ENCODE results near the gene FTO.

Gene FTO

DNA sequence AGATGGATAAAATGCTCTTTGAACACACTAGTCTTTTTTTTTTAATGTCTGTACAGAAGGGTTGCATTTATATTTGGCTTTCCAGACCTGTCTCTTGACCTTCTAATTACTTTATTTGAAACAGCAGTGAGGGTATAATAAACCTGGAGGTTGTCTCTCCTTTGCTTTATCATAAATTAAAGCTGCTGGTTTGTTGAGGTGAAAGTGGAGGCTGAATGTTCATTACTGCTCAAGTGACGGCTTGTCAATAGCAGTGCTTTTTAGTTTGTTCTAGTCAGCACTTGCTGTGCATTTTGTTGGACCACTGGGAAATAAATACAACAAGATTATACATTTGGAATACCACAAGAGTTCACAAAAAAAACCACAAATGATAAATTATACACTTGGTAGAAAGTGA lies 318.4 kb downstream of the FTO start:
- no peak overlapping the region for H3K4me3 ChIP-seq (ENCODE audit: low read depth, low read length)
- TF ChIP-seq, protein P1, sequence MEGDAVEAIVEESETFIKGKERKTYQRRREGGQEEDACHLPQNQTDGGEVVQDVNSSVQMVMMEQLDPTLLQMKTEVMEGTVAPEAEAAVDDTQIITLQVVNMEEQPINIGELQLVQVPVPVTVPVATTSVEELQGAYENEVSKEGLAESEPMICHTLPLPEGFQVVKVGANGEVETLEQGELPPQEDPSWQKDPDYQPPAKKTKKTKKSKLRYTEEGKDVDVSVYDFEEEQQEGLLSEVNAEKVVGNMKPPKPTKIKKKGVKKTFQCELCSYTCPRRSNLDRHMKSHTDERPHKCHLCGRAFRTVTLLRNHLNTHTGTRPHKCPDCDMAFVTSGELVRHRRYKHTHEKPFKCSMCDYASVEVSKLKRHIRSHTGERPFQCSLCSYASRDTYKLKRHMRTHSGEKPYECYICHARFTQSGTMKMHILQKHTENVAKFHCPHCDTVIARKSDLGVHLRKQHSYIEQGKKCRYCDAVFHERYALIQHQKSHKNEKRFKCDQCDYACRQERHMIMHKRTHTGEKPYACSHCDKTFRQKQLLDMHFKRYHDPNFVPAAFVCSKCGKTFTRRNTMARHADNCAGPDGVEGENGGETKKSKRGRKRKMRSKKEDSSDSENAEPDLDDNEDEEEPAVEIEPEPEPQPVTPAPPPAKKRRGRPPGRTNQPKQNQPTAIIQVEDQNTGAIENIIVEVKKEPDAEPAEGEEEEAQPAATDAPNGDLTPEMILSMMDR (IDR thresholded peaks at IDR 0.05; ENCODE audit: borderline replicate concordance, insufficient read depth, low read depth, low read length) = no peak

DNA sequence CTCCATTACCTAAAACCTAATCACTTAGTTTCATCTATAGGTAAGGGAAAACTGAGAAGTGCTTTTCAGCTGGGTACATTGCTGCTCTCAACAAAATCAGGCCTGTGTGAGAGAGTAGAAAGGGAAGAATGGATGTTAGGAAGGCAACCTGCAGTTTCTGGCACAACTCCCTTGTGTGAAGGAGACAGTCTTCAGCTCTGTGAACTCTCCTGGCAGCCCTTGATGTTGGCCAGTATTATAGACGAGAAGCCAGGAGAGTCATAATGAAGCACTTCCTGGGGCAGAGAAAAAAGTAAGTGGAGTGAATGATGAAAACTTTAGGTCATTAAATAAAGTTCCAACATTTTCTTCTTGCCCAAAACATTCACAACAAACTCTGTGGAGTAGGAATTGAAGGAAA lies 322.5 kb downstream of the FTO start:
- TF ChIP-seq, protein P1 (IDR thresholded peaks at IDR 0.05; ENCODE audit: borderline replicate concordance, insufficient read depth, low read depth, low read length) = no peak
- H3K4me3 ChIP-seq (ENCODE audit: low read depth, low read length) = no peak overlapping the region

DNA sequence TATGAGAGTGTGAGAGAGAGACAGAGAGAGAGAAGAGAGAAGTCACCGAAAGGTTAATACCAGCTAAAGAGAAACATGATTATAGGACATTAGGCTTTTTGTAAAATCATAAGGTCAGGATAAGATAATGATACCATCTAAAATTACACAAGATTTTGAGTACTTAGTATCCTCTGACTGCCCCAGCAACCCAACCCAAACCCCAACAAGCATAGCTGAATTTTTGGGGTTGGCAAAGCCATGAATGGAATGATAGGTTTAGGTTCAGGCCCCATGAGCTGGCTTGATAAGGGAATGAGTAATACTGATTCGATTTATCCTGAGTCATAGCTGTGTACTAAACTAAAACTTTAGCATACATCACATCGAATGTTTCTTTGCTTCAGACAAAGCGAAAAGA lies 323.1 kb downstream of the FTO start:
- no peak overlapping the region for H3K4me3 ChIP-seq (ENCODE audit: low read depth, low read length)
- TF ChIP-seq, protein P1 (IDR thresholded peaks at IDR 0.05; ENCODE audit: borderline replicate concordance, insufficient read depth, low read depth, low read length) = no peak

DNA sequence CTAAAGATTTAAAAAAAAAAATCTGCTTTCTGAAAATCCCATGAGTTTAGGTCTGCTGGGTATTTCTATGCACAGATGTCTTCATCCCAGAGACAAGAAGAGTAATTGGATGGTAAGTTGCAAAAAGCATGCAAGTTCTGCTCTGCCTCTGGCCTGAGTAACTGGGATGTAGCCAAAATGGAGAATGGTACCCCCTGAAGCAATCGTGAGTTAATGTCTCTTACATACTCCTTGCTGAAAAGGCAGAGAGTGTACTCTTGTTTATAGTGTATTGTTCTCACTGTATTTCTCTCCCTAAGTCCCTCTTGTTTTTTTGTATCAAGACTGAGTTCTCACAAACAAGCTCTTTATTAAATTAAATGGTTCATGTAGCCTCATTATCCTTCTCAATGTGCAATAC lies 323.6 kb downstream of the FTO start:
- no peak overlapping the region for H3K4me3 ChIP-seq (ENCODE audit: low read depth, low read length)
- TF ChIP-seq, protein P1 (IDR thresholded peaks at IDR 0.05; ENCODE audit: borderline replicate concordance, insufficient read depth, low read depth, low read length) = no peak

DNA sequence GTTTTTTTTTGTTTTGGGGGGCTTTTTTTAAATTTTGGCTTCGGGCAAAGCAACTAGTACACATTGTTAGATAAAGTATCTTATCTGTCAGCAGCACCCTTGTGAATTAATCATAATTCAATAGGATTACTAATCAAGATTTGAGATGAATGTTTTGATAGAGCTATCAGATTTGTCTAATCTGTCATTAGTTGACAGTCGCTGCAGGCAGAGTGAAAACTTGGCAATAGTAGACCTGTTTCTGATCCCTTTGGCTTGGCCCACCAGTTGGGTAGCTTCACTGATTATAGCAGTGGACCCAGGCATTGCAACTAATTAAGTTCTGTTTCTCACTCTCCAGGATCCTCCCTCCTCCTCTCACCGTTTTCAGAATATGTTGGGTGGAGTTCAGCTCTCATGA lies 324.0 kb downstream of the FTO start:
- H3K4me3 ChIP-seq (ENCODE audit: low read depth, low read length) = no peak overlapping the region
- TF ChIP-seq, protein P1 (IDR thresholded peaks at IDR 0.05; ENCODE audit: borderline replicate concordance, insufficient read depth, low read depth, low read length) = no peak

DNA sequence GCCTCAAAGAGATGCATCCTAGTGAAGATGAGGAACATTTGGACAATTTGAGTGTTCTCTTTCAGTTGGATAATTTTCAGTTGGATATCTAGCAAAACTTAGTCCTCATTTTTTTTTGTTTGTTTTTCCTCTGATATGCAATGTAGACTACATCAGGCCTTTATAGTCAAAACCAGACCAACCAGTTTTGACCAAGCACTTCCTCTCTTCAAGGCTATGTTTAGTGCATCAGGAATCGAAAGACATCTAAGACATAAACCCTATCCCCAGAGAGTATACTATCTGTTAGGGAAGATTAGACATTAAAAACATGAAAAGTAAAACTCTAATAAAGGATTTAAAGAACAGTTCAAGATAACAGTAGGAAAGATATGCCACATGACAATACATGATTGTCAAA lies 326.5 kb downstream of the FTO start:
- TF ChIP-seq, protein P1 (IDR thresholded peaks at IDR 0.05; ENCODE audit: borderline replicate concordance, insufficient read depth, low read depth, low read length) = no peak
- no peak overlapping the region for H3K4me3 ChIP-seq (ENCODE audit: low read depth, low read length)

DNA sequence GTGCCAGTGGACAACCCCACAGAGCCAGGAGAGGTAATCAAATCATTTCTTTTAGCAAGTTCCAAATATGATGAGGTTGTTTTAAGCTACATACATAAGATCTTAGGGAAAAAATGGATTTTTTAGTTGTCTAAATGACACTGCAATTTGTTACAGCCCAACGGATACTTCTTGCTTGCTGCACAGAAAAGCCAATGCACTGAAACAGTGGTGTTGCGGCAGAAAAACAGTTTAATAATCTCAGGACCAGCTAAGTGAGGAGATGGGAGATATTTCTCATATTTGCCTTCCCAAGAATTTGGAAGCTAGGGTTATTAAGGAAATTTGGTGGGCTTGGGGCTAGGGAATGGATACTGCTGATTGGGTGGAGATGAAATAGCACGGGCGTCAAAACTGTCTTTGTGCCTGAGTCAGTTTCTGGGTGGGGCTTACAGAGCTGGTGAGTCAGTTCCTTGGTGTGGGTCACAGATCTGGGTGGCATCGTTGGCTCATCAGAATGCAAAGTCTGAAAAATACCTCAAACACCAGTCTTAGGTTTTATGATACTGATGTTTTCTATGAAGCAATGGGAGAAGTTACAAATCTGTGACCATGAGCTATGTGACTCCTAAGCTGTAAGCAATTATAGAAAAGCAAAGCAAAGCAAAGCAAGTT lies 327.3 kb downstream of the FTO start:
- TF ChIP-seq, protein P1 (IDR thresholded peaks at IDR 0.05; ENCODE audit: borderline replicate concordance, insufficient read depth, low read depth, low read length) = no peak
- no peak overlapping the region for H3K4me3 ChIP-seq (ENCODE audit: low read depth, low read length)

Measured in GM12875 (cell line).